HCT116 (cell line): Measurements from ENCODE around the gene STEAP4. TPM values are rescaled to one million over a fixed set of nuclear protein-coding genes. Genes with fewer than 3 reads are reported as not detected.

Source experiments
- ATAC-seq: fragments of 200-7000 bp; cut with Tn5 transposase; 2 replicates; pipeline ENCODE4 v1.9.1; 2020; ENCODE audit warnings: mild to moderate bottlenecking, moderate library complexity
- Bru-seq: library from RNA; stranded (reverse); fragments of 400-500 nt; gene quantifications from one replicate; lab custom pipeline; 2021; lab: Mats Ljungman, UMichigan
- BruChase-seq, 2 experiments: library from RNA; stranded (reverse); fragments of 400-500 nt; gene quantifications; one replicate each; lab custom pipeline; 2021; lab: Mats Ljungman, UMichigan
- BruUV-seq: library from RNA; stranded (reverse); fragments of 400-500 nt; replicated peaks from 2 replicates; lab custom pipeline; 2021; lab: Mats Ljungman, UMichigan
- CTCF ChIA-PET: fragments of 300-600 bp; sonication (Branson Sonifier 250); formaldehyde crosslinking; loops from one replicate; lab custom pipeline; 2021; ENCODE audit warnings: antibody characterized with exemption; lab: Charles Lee
- POLR2A ChIA-PET: fragments of 300-600, 350-600 bp; sonication (Branson Sonifier 250); formaldehyde crosslinking; loops from one replicate; lab custom pipeline; 2021; ENCODE audit warnings: antibody characterized with exemption; lab: Charles Lee
- RAD21 ChIA-PET, 2 experiments: fragments of 300-600 bp; sonication (Branson Sonifier 250); formaldehyde crosslinking; loops; one replicate each; lab custom pipeline; 2023; ENCODE audit warnings: low total read pairs in 2 of 2; ENCODE audit not compliant: uncharacterized antibody in 2 of 2, unreplicated experiment in 2 of 2, low non-redundant PET in 1 of 2; lab: Charles Lee
- DNase-seq: peaks from one replicate; pipeline ENCODE4 v3.0.0-alpha.2; 2010; ENCODE audit warnings: low read depth, low spot score
- H2AFZ ChIP-seq: fragments of 200-600 bp; shearing (Covaris generic), sonication (generic); 2 replicates; pipeline ENCODE4 v1.6.1; 2017; ENCODE audit warnings: low read depth, mixed run types, mixed read lengths, antibody characterized with exemption, low read length; ENCODE audit not compliant: poor library complexity, severe bottlenecking
- H3K27ac ChIP-seq: 2 replicates; pipeline ENCODE4 v1.5.1; 2012; ENCODE audit warnings: low read depth, low read length
- H3K27me3 ChIP-seq: fragments of 200-600 bp; sonication (generic); 2 replicates; pipeline ENCODE4 v1.6.1; 2016; ENCODE audit warnings: mixed run types, low read length, mixed read lengths; ENCODE audit not compliant: insufficient read depth
- H3K36me3 ChIP-seq, 2 experiments: fragments of 200-500 bp in 1 of 2; fragments of 200-600 bp in 1 of 2; sonication (Bioruptor generic) in 1 of 2; sonication (generic) in 1 of 2; 2 replicates each; pipeline versions ENCODE4 v1.5.1 to v1.6.1; 2014 to 2016; ENCODE audit warnings: low read length in 2 of 2, inconsistent platforms in 1 of 2, mixed read lengths in 1 of 2, mixed run types in 1 of 2; ENCODE audit not compliant: insufficient read depth in 2 of 2, control insufficient read depth in 1 of 2
- H3K4me1 ChIP-seq, 2 experiments: fragments of 200-600 bp in 1 of 2; sonication (generic) in 1 of 2; 2 replicates each; pipeline versions ENCODE4 v1.5.1 to v1.6.1; 2012 to 2017; ENCODE audit warnings: low read length in 2 of 2, inconsistent platforms in 1 of 2, mild to moderate bottlenecking in 1 of 2, mixed read lengths in 1 of 2, mixed run types in 1 of 2, moderate library complexity in 1 of 2; ENCODE audit not compliant: insufficient read depth in 2 of 2, control insufficient read depth in 1 of 2
- H3K4me2 ChIP-seq: fragments of 200-600 bp; sonication (generic); 2 replicates; pipeline ENCODE4 v1.6.1; 2017; ENCODE audit warnings: mixed run types, low read length, mixed read lengths
- H3K4me3 ChIP-seq, 2 experiments: fragments of 200-600 bp in 1 of 2; sonication (generic) in 1 of 2; replicated peaks in 1 of 2; 2 replicates each; pipeline ENCODE4 v1.5.1; 2011 to 2016; ENCODE audit warnings: low read length in 2 of 2, control low read depth in 1 of 2, low read depth in 1 of 2, mild to moderate bottlenecking in 1 of 2, mixed read lengths in 1 of 2, mixed run types in 1 of 2
- H3K79me2 ChIP-seq: fragments of 200-600 bp; sonication (generic); 2 replicates; pipeline ENCODE4 v1.6.1; 2017; ENCODE audit warnings: mild to moderate bottlenecking, mixed run types, low read length, moderate library complexity, mixed read lengths; ENCODE audit not compliant: insufficient read depth
- H3K9ac ChIP-seq: fragments of 200-600 bp; sonication (generic); 2 replicates; pipeline ENCODE4 v1.6.1; 2016; ENCODE audit warnings: low read length, mixed read lengths
- H3K9me2 ChIP-seq: fragments of 200-600 bp; sonication (generic), shearing (Covaris generic); 2 replicates; pipeline ENCODE4 v1.6.1; 2017; ENCODE audit warnings: mixed run types, mild to moderate bottlenecking, moderate library complexity; ENCODE audit not compliant: insufficient read depth
- H3K9me3 ChIP-seq, 2 experiments: fragments of 200-500 bp in 1 of 2; fragments of 200-600 bp in 1 of 2; sonication (Bioruptor generic) in 1 of 2; sonication (generic) in 1 of 2; 2 replicates each; pipeline ENCODE4 v1.6.1; 2014 to 2017; ENCODE audit warnings: low read length in 2 of 2, mixed read lengths in 2 of 2, inconsistent platforms in 1 of 2, low read depth in 1 of 2, mild to moderate bottlenecking in 1 of 2, mixed run types in 1 of 2, moderate library complexity in 1 of 2; ENCODE audit not compliant: control insufficient read depth in 1 of 2, insufficient read depth in 1 of 2
- H4K20me1 ChIP-seq: fragments of 200-600 bp; sonication (generic), shearing (Covaris generic); 2 replicates; pipeline ENCODE4 v1.6.1; 2017; ENCODE audit warnings: mixed run types, mild to moderate bottlenecking, moderate library complexity; ENCODE audit not compliant: insufficient read depth
- CEBPB ChIP-seq: IDR thresholded peaks from 2 replicates; pipeline ENCODE4 v1.6.1; 2012; ENCODE audit warnings: low read depth
- ELF1 ChIP-seq: IDR thresholded peaks from 2 replicates; pipeline ENCODE4 v1.6.1; 2012; ENCODE audit warnings: low read depth, borderline replicate concordance
- MAX ChIP-seq: IDR thresholded peaks from 2 replicates; pipeline ENCODE4 v1.6.1; 2012
- RAD21 ChIP-seq: IDR thresholded peaks from 2 replicates; pipeline ENCODE4 v1.6.1; 2012; ENCODE audit warnings: low read depth, mild to moderate bottlenecking
- REST ChIP-seq: IDR thresholded peaks from 2 replicates; pipeline ENCODE4 v1.6.1; 2012; ENCODE audit warnings: low read depth
- intact Hi-C: fragments of 100-400 bp; cut with micrococcal nuclease; formaldehyde crosslinking; loops from 2 replicates; pipeline ENCODE4 v1.10.0; 2022
- long read RNA-seq: library from polyadenylated mRNA; unstranded; transcript quantifications from one replicate; pipeline ENCODE4 v2.0.0, GENCODE V29; 2021; ENCODE audit not compliant: unreplicated experiment
- polyA plus RNA-seq: library from polyadenylated mRNA; unstranded; fragments of >200 nt; gene quantifications from 2 replicates; pipeline ENCODE4 v1.2.1, GENCODE V29; 2012; ENCODE audit warnings: missing spikeins
- total RNA-seq: library from RNA; stranded (reverse); gene quantifications from one replicate; pipeline ENCODE4 v1.2.1, GENCODE V29; 2021; ENCODE audit not compliant: unreplicated experiment

STEAP4 gene
- total RNA-seq (0.15 TPM), Bru-seq, nascent RNA (percentile 9 among the genes with signal in this experiment), BruChase-seq, experiment 1, labeled RNA remaining after a 6-hour chase (percentile 18 among the genes with signal in this experiment), BruChase-seq, experiment 2, labeled RNA remaining after a 2-hour chase (percentile 19 among the genes with signal in this experiment)
- polyA plus RNA-seq: 0.01 and 0.04 TPM in 2 replicates
- long read RNA-seq: 0 reads

GRCh38 chr7:88306590-88307048, at the start of gene STEAP4:
Gene STEAP4, minus strand, starts transcription at chr7:88306894. Its CDS starts 22,625 bp downstream, at chr7:88284269.
- ChIA-PET POLR2A (no interaction called here), RAD21 (no interaction called here), CTCF (no interaction called here)
- ATAC-seq (peak; percentile 86), DNase-seq (peak; percentile 19)
- intact Hi-C loops: no loop called here
- Histone ChIP-seq H4K20me1 (no peaks in the 10 kb centered on the region), H3K9me2 (no peaks in the 10 kb centered on the region), H2AFZ (peak within 1 kb of the TSS; percentile 86), H3K27me3 (no peaks in the 10 kb centered on the region), H3K9ac (no peak within 1 kb of the TSS), H3K4me2 (peak within 1 kb of the TSS; percentile 74), H3K36me3 (no peaks in the 10 kb centered on the region), H3K27ac (no peak within 1 kb of the TSS), H3K9me3 (no peaks in the 10 kb centered on the region), H3K79me2 (no peaks in the 10 kb centered on the region), H3K4me1 (peaks cover 0 to 8% of the 10 kb centered on the region in 2 experiments; a peak in 1 of 4 replicates), H3K4me3 (peak within 1 kb of the TSS; percentile 36 to 54)
- no peak for TF ChIP-seq REST
- TF ChIP-seq CEBPB: peak; percentile 84
- 0 out of 2 replicates have a peak, but pooled peaks have one; percentile 16 for TF ChIP-seq ELF1
- TF ChIP-seq RAD21: no peak
- no peak for TF ChIP-seq MAX
- BruUV-seq: no TSS peak
